AG09319 (cell line): ENCODE results near the gene MYO1D.

ENCODE experiments used
- DNase-seq: peaks from one replicate; pipeline ENCODE4 v3.0.0-alpha.2; 2010; ENCODE audit warnings: low read depth; ENCODE audit errors: extremely low read depth
- CTCF ChIP-seq: IDR thresholded peaks from 2 replicates; pipeline ENCODE4 v1.5.1; 2011; ENCODE audit warnings: low read depth, mild to moderate bottlenecking, inconsistent platforms, low read length, moderate library complexity

Gene MYO1D

GRCh38 chr17:32486701-32487472, 390.0 kb downstream of the MYO1D start, which contains the start of gene CDK5R1:
Gene CDK5R1, plus strand, starts transcription at chr17:32486993. Its CDS starts 628 bp downstream, at chr17:32487621.
- no peak for TF ChIP-seq CTCF
- DNase-seq, result no peak

- no peak for TF ChIP-seq CTCF
- no peak for DNase-seq
Observed at GRCh38 chr17:32486111-32486700, 390.7 kb downstream of the MYO1D start.

GRCh38 chr17:32485261-32486110, 391.4 kb downstream of the MYO1D start:
- DNase-seq, result no peak

GRCh38 chr17:32484628-32485027, 392.3 kb downstream of the MYO1D start:
- no peak for TF ChIP-seq CTCF
- DNase-seq, result no peak

More at GRCh38 chr17:32485261-32486110, 391.4 kb downstream of the MYO1D start:
- TF ChIP-seq CTCF, result no peak

- no peak for DNase-seq
- no peak for TF ChIP-seq CTCF
Observed at GRCh38 chr17:32484041-32484461, 392.9 kb downstream of the MYO1D start.

- TF ChIP-seq CTCF, result peak; percentile 82
- peak; percentile 57 for DNase-seq
Observed at GRCh38 chr17:32483451-32484019, 393.4 kb downstream of the MYO1D start.
